HEK293T (cell line): ENCODE data around the gene COL23A1.

ENCODE experiments used
- CTCF ChIA-PET: fragments of 350-600 bp; formaldehyde crosslinking; extraction: SDS; loops from one replicate; lab custom pipeline; 2021; ENCODE audit warnings: antibody characterized with exemption, inconsistent platforms; lab: Yijun Ruan, JAX
- POLR2A ChIA-PET: fragments of 350-600 bp; formaldehyde crosslinking; extraction: SDS; loops from one replicate; lab custom pipeline; 2020; ENCODE audit warnings: antibody characterized with exemption, inconsistent platforms; lab: Yijun Ruan, JAX
- DNase-seq: peaks from one replicate; pipeline ENCODE4 v3.0.0; 2012; ENCODE audit warnings: mixed read lengths; ENCODE audit errors: extremely low spot score
- ARNT ChIP-seq: fragments of 450-650 bp; IDR thresholded peaks from 2 replicates; pipeline ENCODE4 v1.6.1; 2017; ENCODE audit warnings: mild to moderate bottlenecking
- BHLHE40 ChIP-seq: fragments of 450-650 bp; IDR thresholded peaks from 2 replicates; pipeline ENCODE4 v1.6.1; 2016; ENCODE audit warnings: mild to moderate bottlenecking, moderate library complexity, borderline replicate concordance
- CTBP1 ChIP-seq: fragments of 450-650 bp; IDR thresholded peaks from 2 replicates; pipeline ENCODE4 v1.6.1; 2016; ENCODE audit warnings: borderline replicate concordance
- ELF4 ChIP-seq: fragments of 450-650 bp; IDR thresholded peaks from 2 replicates; pipeline ENCODE4 v1.6.1; 2017; ENCODE audit warnings: antibody characterized with exemption
- FOXA1 ChIP-seq: fragments of 450-650 bp; IDR thresholded peaks from 2 replicates; pipeline ENCODE4 v1.6.1; 2016; ENCODE audit warnings: mild to moderate bottlenecking
- FOXK2 ChIP-seq: fragments of 450-650 bp; IDR thresholded peaks from 2 replicates; pipeline ENCODE4 v1.6.1; 2016; ENCODE audit warnings: mild to moderate bottlenecking
- FOXM1 ChIP-seq: fragments of 450-650 bp; IDR thresholded peaks from 2 replicates; pipeline ENCODE4 v1.6.1; 2017; ENCODE audit warnings: mild to moderate bottlenecking, borderline replicate concordance
- HDGF ChIP-seq: fragments of 450-650 bp; IDR thresholded peaks from 2 replicates; pipeline ENCODE4 v1.6.1; 2017; ENCODE audit warnings: antibody characterized with exemption, borderline replicate concordance
- L3MBTL2 ChIP-seq: fragments of 450-650 bp; conservative IDR thresholded peaks from 2 replicates; pipeline ENCODE4 v1.6.1; 2016; ENCODE audit warnings: mild to moderate bottlenecking
- LEF1 ChIP-seq: fragments of 450-650 bp; IDR thresholded peaks from 2 replicates; pipeline ENCODE4 v1.6.1; 2017; ENCODE audit warnings: mild to moderate bottlenecking, borderline replicate concordance
- NFRKB ChIP-seq: fragments of 450-650 bp; IDR thresholded peaks from 2 replicates; pipeline ENCODE4 v1.6.1; 2016; ENCODE audit warnings: mild to moderate bottlenecking, moderate library complexity
- SP1 ChIP-seq: fragments of 450-650 bp; IDR thresholded peaks from 2 replicates; pipeline ENCODE4 v1.6.1; 2017
- SUZ12 ChIP-seq: fragments of 450-650 bp; IDR thresholded peaks from 2 replicates; pipeline ENCODE4 v1.6.1; 2016; ENCODE audit warnings: mild to moderate bottlenecking
- TARDBP ChIP-seq: fragments of 450-650 bp; IDR thresholded peaks from 2 replicates; pipeline ENCODE4 v1.6.1; 2016
- ZNF384 ChIP-seq: fragments of 450-650 bp; IDR thresholded peaks from 2 replicates; pipeline ENCODE4 v1.6.1; 2016
- TF ChIP-seq, protein P1 (sequence below): fragments of 450-650 bp; IDR thresholded peaks from 2 replicates; pipeline ENCODE4 v1.6.1; 2016

COL23A1 gene

DNA sequence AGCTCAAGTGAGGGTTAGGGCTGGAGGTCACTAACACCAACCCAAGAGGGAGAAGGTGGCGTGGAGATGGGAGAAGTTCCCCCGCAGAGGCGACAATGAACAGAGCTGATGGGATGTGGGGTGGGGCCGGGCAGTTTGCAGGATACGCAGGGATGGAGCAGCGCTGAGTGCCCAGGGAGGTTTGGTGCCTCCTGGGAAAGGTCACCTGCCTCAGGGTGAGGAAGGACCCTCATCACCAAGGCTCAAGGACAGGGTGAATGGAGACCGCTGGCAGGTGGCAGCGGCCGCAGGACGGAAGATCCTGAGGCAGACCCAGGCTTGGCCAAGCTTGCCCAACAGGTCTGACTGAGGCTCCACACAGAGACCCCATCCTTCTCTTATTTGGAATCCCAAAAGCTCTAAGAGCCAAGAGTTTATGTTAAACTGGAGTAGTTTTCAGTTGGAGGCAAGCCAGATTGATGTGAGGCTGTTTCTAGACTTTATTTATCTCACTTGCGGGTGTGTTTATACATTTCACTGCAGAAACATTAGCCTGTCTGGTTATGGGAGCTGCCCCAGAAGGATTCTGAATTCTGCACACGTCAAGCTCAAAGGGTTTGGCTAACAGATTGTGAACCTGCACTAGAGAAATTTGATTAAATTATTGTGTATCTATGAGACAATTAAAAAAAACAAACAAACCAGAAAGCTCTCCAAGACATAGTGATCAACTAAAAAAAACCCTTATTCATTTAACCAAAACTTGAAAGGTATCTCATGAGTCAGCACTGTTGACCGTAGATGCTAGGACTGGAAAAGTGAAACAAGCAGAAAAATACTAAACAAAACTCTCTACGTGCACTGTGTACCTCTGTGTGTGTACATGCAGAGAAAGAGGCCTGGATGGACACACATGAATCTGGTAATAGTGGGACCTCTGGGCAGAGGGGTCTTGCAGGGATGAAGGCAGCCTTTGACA lies 211.4 kb downstream of the COL23A1 start:
- DNase-seq = no peak
- ChIA-PET CTCF (no interaction called here), POLR2A (no interaction called here)
- no peak for TF ChIP-seq LEF1
- no peak for TF ChIP-seq SP1
- no peak for TF ChIP-seq L3MBTL2
- TF ChIP-seq NFRKB = no peak
- TF ChIP-seq ZNF384 = no peak
- TF ChIP-seq ARNT = no peak
- TF ChIP-seq FOXK2 = no peak
- no peak for TF ChIP-seq BHLHE40
- TF ChIP-seq ELF4 = no peak
- no peak for TF ChIP-seq FOXA1
- TF ChIP-seq FOXM1 = no peak

DNA sequence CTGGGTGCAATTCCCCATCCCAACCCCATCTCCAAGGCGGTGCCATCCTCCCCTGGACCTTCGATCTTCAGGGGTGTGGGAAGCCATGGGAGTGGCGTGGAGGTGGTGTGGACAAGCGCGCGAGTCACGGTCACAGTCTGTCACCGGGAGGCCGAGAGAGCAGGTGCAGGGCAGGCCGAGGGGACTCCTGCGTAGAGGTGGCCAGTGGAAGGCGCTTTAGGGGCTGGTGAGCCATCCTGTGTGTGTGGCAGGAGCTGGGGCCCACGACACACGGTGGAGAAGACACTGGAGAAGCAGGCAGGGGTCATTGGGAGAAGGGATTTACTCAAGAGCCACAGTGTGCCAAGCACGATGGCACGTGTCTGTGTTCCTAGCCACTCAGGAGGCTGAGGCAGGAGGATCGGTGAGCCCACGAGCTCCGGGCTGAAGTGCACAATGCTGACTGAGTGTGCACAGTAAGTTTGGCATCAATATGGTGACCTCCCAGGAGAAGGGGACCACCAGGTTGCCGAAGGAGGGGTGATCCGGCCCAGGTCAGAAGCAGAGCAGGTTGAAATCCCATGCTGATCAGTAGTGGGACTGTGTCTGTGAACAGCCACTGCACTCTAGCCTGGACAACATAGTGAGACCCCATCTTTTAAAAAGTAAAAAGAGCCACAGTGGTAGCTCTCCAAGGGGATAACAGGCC lies 212.5 kb downstream of the COL23A1 start:
- DNase-seq = no peak
- CTCF ChIA-PET = no interaction called here
- POLR2A ChIA-PET = no interaction called here
- TF ChIP-seq SUZ12 = no peak
- TF ChIP-seq FOXK2 = no peak
- no peak for TF ChIP-seq BHLHE40
- no peak for TF ChIP-seq ELF4
- no peak for TF ChIP-seq FOXM1

DNA sequence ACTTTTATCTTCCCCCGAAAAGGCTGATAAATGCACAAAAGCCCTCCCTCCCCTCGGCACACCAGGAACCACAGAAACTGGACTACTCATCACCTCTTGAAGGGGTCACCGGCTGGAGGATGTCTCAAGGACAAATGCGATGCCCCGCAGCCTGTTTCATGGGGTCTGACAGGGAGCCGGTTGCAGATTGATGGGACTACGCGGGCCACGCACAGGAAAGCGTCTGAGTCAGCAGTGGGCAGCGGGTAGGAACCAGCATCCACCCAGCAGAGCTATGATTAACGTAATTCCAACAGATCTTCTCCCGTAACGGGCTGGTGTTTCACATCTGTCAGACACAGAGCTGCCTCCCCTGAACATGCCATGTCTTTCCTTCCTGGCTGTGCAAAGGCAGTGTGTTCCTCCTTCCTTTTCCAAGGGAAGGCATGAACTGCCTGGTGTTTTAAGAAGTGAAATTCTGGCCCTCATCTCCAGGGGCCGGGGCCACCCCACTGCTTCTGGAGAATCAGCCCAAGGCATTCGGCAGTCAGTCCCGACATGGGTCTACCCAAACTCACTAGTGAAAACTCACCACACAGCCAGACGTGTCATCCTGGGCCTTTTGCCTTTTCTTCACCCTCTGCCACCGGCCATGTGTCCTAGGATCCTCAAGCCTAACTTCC lies 213.1 kb downstream of the COL23A1 start:
- CTCF ChIA-PET = no interaction called here
- TF ChIP-seq ZNF384 (no peak), NFRKB (no peak), TARDBP (no peak), ARNT (no peak), ELF4 (no peak), FOXA1 (no peak), FOXM1 (no peak), SUZ12 (no peak), BHLHE40 (no peak), SP1 (no peak), L3MBTL2 (no peak), CTBP1 (no peak), LEF1 (no peak), HDGF (no peak), FOXK2 (no peak)
- TF ChIP-seq, protein P1, sequence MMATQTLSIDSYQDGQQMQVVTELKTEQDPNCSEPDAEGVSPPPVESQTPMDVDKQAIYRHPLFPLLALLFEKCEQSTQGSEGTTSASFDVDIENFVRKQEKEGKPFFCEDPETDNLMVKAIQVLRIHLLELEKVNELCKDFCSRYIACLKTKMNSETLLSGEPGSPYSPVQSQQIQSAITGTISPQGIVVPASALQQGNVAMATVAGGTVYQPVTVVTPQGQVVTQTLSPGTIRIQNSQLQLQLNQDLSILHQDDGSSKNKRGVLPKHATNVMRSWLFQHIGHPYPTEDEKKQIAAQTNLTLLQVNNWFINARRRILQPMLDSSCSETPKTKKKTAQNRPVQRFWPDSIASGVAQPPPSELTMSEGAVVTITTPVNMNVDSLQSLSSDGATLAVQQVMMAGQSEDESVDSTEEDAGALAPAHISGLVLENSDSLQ = no peak
- POLR2A ChIA-PET = no interaction called here
- DNase-seq = no peak

DNA sequence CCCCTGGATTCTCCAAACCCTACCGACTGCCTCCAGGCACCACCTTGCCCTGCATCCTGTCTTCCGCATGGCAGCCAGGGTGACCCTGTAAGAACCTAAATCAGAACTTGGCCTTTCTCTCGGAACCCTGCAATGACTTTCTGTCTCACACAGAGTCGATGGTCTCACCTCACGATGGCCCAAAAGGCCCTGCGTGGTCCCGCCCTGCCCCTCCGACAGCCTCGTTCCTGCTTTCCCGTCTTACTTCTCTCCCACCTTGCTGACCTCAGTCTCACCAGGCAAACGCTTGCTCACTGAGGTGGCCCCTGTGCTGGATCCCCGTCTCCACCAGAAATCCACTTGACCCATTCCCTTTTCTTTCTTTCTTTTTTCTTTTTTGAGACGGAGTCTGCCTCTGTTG lies 214.8 kb downstream of the COL23A1 start:
- TF ChIP-seq FOXA1 (no peak), FOXK2 (no peak), ZNF384 (no peak), HDGF (no peak), NFRKB (no peak), FOXM1 (no peak), SUZ12 (no peak), ARNT (no peak), TARDBP (no peak), L3MBTL2 (no peak)
- TF ChIP-seq, protein P1 = no peak
- CTCF ChIA-PET = no interaction called here
- POLR2A ChIA-PET = no interaction called here
- DNase-seq = no peak

DNA sequence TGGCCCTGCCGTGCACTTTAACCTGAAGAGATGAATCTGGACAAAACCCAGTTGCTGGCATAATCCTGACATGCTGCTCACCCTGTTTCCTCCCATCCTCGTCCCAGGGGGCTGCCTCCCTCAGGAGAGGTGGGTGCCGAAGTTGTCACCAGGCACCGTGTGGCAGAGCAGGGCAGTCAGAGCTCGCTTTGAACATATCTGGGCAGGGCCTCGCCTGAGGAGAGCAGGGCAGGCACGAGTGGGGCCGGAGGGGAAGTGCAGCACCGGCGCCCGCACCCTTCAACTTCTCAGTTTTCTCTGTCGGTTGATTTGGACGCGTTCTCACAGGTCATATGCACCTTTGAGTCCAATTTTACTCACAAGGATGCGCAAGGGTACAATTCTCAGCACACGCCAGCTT lies 216.5 kb downstream of the COL23A1 start:
- DNase-seq = no peak
- ChIA-PET CTCF (no interaction called here), POLR2A (no interaction called here)
- TF ChIP-seq TARDBP (no peak), ZNF384 (no peak)

DNA sequence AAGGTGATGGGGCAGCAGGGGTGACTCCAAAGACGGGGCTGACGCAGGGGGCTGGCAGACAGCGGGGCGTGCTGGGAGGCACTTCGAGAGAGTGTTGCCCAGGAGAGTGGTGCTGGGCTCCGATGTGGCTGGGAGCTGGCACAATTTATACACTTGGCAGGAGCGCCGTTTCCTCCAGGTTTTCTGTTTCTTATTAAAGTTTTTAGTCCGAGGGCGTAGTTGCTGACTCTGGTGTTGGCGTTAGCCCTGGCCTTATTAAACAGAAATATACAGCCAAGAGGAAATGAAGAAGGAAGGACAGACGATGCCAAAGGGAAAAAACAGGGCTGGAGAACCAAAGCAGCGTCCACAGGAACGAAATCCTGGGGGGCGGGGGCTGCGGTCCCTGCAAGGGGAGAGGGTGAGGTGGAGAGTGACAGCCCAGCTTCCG lies 218.0 kb downstream of the COL23A1 start:
- no peak for DNase-seq
- TF ChIP-seq, protein P1 = no peak
- TF ChIP-seq CTBP1 (no peak), ELF4 (no peak), HDGF (no peak), FOXM1 (no peak), FOXK2 (no peak), SP1 (no peak), L3MBTL2 (no peak), LEF1 (no peak), SUZ12 (no peak), ZNF384 (no peak), BHLHE40 (no peak), TARDBP (no peak), FOXA1 (no peak), NFRKB (no peak), ARNT (no peak)
- POLR2A ChIA-PET = no interaction called here
- CTCF ChIA-PET = no interaction called here
